Activated CD8-positive, alpha-beta memory T cell treated with anti-CD3 and anti-CD28 coated beads, Interleukin-2, amount 50 U/mL, for 24 hours (primary cell): ENCODE results near the gene ATP2A2.

Source experiments
- DNase-seq: peaks from one replicate; pipeline ENCODE4 v3.0.0-alpha.2; 2020; ENCODE audit errors: extremely low read depth

ATP2A2 gene

GRCh38 chr12:110258466-110258865 is 22.6 kb upstream of the ATP2A2 start:
- no peak for DNase-seq

- no peak for DNase-seq
Measured at GRCh38 chr12:110262442-110263388, 18.3 kb upstream of the ATP2A2 start.

DNA sequence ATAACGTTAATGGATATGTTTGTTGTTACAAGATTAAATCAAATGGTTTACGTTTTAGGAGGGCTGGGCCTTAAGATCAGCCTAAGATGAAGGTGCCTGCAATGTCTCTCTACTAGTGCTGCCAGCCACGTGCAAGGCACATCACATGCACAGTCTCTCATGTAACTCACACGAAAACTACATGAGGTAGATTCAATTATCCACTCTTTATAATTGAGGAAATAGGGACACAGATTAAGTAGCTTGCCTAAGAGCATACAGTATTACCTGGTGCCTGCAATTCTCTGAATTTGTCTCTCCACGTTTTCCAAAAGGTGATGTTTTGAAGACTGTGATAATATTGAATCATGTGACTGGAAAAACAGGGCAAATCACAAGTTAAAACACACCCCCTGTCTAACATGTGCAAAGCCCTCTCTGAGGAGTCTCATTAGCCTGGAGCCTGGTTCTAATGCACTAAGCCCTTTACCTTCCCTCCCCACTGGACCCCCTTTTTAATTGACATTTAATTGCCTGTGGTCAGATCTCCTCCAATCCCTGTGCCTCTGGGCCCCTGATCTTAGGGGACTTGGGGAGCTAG is 14.6 kb upstream of the ATP2A2 start:
- DNase-seq: no peak

DNA sequence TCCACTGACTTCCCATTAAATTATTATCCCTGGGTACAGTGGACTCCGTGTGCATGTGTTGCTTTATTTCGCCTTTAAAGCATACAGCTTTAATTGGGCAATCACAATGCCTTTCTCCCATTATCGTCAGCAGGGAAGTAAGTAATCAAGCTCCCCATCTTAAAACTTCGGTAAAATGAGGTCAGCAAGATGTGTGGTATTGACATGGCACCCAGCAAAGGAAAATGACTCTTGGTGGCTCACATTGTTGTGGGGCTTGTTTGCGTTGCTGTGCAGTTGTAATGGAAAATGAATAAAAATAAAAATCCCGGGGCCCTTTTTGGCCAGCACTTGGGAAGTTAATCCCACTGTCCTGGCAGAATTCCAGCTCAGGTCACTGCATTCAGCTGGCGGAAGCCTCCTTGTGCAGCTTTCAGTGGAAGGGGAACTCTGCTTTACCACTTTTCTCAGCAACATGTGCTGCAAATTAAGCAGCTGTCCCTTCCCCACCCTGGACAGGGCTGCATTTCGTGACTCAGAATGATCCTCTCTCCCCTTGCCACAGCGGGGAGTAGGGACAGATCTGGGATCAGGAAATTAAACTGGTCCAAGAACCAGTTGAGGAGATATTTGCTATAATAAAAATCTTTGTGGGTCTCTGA is 13.9 kb upstream of the ATP2A2 start:
- no peak for DNase-seq

GRCh38 chr12:110269622-110270124 is 11.4 kb upstream of the ATP2A2 start:
- no peak for DNase-seq

- no peak for DNase-seq
Measured at GRCh38 chr12:110270125-110270962, 10.7 kb upstream of the ATP2A2 start.

DNA sequence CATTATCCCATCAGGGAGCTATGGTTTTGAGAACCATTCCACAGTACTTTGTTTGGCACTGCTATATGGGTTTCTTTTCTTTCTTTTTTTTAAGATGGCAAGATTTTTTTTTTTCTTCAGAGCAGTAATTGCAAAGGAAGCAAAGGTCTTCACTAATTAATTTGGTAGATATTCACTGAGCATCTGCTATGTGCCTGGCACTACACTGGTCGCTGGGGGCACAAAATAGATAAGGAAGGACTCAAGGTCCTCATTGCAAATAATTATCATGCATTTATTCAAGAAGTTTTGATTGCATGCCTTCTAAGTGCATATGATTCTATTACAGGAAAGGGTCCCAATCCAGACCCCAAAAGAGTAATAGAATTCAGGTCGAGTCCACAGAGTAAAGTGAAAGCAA is 10.0 kb upstream of the ATP2A2 start:
- DNase-seq: no peak

DNA sequence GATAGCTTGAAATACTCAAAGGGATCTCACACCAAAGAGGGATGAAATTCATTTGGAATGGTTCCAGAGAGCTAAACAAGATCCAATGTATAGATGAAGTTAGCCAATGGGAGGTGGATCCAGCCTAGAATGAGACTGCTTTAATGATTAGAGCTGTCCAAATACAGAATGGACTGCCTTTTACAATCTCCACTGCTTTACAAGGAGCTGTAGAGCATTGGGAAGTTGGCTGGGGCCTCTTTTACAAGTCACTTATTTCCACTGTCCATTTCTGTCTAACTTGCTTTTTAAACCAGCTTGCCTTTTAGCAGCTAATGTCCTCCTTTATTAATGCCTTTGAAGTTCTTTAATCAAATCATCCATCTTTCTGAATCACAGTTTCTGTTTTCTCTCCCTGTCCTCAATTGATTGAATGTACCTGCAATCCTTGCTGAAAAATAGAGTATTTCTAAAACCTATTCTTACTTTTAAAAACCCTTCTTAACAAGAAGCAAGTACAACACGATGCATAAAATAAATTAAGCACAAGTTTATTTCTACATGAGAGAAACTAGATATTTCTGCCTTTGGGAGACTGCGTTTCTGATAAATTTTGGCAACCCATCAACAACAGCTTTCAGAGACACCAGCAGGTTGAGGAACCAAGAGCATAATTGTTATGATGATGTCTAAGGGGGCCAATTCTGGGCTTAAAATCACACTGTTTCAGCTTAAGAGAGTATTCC is 3.4 kb upstream of the ATP2A2 start:
- DNase-seq: no peak

DNA sequence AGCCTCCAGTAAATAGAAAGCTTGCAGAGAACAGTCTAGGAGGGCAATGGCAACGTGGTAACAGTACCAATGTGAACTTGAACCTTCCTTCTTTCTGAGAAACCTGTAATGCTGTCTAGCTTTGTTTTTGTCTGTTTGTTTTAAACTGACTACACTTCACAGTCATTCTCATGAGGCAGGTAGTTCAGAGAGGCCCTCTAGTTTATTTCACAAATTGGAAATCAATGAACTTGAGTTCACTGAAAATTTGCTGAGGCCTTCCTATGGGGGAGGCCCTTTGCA is 2.9 kb upstream of the ATP2A2 start:
- DNase-seq: no peak

DNA sequence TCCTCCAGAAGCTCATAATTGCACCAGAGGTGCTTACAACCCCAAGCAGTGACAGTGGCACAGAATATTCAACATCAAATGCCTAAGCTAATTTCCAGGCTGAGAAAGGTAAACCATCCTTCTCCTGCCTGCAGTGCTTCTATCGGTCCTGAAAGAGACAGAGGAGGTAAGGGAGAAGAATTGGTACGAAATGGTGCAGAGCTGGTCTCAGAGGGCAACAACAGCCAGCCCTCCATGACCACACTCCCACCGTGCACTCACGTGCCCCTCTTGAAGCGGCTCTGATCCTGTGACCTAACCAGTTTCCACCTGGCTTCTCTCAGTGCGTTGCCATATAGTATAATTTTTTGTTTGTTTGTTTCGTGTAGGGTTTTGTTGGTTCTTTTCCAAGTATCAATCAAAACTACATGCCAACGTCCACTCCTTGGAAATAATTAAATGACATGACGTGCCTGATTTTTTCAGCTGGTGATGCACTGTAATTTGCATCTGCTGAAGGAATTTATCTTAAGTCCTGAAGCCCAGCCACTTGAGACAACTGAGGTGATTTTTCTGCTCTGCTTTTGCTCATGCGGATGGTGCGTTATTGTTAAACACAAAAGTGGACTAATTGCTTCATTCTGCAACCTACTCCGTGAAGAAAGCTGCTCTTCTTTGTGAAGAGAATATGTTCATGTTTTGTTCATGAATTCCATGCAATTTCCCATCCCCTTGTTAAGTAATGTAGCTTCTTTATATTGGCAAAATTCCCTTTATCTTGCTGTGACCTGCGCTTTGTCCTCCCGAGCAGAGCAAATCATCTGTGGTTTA is 1.3 kb upstream of the ATP2A2 start:
- no peak for DNase-seq

DNA sequence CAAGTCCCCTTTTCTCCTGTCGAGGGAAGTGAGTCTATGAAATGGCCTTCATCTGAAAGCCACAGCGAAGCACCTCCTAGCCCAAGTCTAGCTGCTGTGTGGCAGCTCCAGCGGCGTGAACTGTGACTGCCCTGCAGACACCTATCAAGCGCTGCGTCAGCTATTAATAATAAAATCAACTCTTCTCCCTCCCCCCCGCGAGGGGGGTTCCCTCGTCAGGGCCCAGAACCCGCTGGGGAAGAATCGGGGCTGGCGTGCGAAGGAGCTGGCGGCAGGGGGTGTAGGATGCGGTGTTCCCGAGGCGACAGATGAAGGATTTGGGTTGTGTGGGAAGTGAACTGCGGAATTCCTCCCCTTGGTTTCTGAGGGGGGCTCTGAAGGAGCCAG is 662 bp upstream of the ATP2A2 start:
- DNase-seq: no peak

DNA sequence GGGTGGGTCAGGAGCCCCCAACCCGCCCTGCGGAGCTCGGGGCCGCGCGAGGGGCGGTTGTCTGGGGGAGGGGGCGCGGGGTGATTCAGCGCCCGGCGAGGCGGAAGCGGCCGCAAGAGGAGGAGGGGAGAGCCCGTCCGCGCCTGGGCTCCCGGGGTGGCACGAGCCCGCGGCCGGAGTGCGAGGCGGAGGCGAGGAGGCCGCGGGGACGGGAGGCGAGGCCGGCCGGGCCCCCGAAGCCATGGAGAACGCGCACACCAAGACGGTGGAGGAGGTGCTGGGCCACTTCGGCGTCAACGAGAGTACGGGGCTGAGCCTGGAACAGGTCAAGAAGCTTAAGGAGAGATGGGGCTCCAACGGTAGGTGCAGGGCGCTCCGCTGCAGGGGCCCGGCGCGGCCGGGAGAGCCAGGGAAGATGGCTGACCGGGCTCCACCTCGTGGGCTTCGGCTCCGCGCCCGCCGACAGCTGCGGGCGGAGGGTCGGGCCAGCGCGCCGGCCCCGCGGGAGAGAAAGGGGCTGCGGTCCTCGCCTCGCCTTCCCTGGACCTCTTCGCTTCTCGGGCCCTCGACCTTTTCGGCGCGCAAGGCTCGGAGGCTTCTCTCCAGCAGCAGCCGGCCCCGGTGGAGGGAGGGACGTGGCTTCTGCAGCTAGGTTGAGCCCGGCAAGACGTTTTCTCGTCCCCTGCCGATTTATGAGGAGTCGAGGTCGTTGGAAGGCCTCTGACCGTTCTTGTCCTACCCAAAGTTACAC is 677 bp downstream of the ATP2A2 start:
- no peak for DNase-seq

- DNase-seq: no peak
Measured at GRCh38 chr12:110282300-110282860, 1.3 kb downstream of the ATP2A2 start.

DNA sequence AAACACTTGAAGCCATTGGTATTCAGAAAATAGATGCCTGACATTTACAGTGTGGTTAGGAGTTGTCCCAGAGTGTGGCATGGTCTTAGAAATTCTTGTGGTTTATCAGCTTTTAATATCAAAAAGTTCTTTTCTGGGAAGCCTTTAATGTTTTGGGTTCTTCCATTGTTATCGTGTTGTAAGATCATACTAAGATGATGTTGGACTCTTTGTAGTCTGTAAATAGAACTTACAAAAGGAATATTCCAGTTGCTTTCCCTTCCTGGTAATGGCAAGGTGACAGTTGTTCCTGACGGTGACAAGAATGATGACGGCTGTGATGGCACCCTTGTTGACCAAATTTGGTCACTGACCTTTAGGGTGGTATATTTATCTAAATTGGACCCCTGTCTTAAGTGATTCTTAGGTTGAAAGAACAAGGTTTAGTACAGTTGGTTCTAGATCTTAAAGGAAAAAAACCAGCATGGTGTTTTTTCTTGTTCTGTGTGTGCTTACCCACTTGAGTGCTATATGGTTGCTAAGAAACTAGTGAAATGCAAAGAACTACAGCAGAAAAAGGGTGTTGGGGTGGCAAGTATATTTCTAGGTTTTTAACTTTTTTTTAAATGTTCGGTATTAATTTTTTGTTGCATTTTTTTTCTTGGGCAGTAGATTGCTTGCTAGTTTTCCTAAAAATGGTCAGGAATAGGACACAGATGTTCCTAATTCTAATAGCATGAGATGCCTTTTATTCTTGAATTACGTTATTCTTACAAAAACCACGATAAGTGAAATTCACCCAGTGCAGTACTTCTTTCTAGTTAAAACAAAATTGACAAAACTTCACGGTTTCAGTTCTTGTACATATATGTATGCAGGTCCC is 2.1 kb downstream of the ATP2A2 start:
- no peak for DNase-seq

DNA sequence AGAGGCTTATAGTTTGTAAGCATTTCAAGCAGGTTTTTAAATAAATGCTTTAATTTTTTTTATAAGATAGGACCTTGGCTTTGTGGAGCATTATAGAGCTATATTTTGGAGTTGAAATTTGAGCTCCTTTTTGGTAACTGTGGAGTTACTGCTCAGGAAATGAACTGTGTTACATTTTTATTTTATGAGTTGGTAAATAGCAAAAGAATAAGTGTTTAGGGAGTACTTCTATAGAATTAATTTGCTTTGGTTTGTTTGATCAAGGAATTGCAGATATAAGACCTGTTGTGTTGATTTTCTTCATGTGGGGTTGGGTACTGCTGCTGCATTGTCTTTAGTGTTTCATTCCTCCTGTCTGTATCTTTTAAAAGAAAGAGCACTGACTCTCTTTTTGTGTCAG is 3.5 kb downstream of the ATP2A2 start:
- DNase-seq: no peak

DNA sequence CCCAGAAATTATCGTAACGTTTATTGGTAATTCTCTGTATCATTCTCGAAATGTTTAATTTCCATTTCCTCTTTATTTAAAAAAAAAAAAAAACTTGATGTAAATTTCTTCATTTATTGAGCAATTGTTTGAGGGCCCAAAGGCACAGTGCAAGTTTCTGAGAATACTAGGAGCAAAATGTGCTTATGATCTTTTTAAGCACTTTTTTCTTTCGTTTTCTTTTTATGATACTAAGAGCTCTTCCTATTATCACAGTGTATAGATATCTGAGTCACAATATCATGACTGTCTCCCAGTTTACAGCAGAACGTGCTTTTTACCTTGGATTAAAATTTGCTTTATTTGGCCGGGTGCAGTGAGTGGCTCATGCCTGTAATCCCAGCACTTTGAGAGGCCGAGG is 5.6 kb downstream of the ATP2A2 start:
- no peak for DNase-seq

DNA sequence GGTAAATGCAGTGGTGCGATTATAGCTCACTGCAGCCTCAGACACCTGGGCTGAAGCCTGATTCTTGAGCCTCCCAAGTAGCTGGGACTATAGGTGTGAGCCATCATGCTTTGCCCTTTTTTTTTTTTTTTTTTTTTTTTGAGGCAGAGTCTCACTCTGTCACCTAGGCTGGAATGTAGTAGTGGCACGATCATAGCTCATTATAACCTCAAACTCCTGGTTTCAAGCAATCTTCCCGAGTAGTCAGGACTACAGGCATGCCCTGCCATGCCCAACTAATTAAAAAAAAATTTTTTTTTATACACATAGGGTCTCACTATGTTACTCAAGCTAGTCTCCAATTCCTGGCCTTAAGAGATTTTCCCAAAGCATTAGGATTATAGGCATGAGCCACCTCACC is 6.9 kb downstream of the ATP2A2 start:
- no peak for DNase-seq

DNA sequence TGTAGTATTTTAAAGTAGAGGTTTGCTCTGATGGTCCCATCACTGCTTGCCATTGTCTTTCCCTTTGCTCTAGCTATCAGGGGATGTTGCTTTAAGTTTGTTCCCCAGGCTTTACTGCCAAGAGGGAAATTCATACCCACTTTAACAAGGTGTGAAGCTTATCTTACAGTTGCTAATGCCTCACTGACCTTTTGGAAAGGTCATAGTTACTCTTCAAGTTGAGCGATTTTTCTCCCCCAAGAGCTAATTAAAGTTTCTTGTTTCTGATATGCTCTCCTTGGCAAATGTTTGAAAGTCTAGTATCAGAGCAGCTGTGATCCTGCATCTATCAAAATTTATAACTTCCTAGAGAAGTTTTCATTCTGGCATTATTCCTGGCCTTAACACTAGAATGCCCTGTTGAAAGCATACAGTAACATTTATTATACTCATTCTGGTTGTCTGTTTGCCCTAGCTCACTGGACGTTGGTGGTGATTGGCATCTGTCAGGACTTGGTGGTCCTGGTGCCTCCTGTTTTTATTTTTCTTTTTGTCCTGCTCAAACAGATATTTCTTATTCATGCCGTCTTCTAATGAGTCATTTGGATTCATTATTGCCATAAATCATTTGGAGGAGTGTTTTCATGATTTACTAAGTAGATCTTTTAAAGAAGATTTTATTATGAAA is 8.1 kb downstream of the ATP2A2 start:
- no peak for DNase-seq
